T-helper 2 cell (primary cell): ENCODE measurements around the gene CCSER1.
"Not testable (repeated sequence)": the region's sequence is repeated elsewhere in the genome, so short reads cannot be mapped to it uniquely, and the experiment has no call there.

ENCODE experiments used
- DNase-seq, 5 experiments: peaks; one replicate each; pipeline versions ENCODE4 v3.0.0 to v3.0.0-alpha.2; 2012 to 2022

Gene CCSER1

DNA sequence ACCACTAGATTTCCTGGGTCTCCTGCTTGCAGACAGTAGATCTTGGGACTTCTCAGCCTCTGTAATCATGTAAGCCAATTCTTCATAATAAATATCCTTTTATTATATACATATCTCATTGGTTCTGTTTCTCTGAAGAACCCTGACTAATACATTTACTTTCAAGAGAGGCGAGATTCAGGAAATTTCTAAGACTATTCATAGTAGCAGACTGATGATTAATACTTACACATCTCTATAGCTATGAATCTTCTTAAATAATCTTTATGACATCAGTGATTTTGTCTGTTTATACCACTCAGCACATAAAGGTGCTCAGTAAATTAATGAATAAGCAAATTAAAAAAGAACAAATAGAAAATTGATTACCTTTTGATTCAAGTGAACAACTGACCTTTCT is 1494.3 kb downstream of the CCSER1 start:
- no peak for DNase-seq

DNA sequence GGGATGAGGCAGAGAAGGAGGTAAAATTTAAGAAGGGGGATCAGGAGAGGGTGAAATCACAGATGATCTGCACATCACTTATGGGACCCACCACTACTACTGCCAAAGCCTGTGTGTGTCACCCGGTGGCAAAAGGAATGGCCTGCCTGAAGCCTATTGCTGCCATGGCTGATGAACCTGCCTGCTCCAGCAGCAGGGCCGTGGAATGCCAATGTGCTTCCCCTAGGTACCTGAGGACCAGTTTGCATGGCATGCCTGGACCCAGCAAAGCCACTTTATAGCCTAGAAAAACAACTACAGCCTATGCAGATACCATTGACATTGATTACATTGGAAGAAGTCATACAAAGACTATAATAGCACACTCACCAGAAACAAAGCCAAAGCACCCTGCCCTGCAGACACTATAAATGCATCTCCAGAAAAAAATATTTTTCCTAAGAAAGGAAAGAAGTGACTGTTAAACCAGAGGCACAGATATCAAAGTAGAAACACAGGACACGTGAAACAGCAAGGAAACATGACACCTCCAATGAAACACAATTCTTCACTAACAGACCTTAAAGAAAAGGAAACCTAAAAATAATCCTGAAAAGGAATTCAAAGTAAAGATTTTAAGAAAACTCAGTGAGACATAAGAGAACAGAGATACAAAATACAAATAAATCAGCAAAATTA is 1495.9 kb downstream of the CCSER1 start:
- no peak for DNase-seq

- not testable (repeated sequence) for DNase-seq
These were observed 1496.4 kb downstream of the CCSER1 start for GRCh38 chr4:91623603-91623967.

DNA sequence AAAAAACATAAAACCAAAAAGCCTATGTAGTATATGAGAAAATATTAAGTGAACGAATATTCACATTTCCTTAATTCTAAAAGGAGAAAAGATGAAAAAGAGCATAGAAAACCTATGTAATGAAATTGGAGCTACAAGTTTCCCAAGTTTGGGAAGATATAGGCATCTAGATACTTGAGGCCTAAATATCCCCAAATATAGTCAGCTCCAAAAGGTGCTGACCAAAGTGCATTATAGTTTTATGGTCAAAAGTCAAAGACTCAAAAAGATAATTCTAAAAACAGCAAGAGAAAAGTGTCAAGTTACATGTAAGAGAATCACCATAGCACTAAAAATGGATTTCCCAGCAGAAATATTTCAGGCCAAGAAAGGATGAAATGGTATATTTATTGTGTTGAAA is 1502.9 kb downstream of the CCSER1 start:
- DNase-seq, result no peak

GRCh38 chr4:91630764-91631163 is 1503.6 kb downstream of the CCSER1 start:
- no peak for DNase-seq

- DNase-seq, result no peak
These were observed 1504.1 kb downstream of the CCSER1 start for GRCh38 chr4:91631335-91631734.

- DNase-seq, result no peak
These were observed 1508.9 kb downstream of the CCSER1 start for GRCh38 chr4:91636083-91636482.
